NCI-H226 (cell line): ENCODE data around the gene DTL.

Experiments used
- DNase-seq: peaks from one replicate; pipeline ENCODE4 v3.0.0-alpha.2; 2015

DTL gene

DNA sequence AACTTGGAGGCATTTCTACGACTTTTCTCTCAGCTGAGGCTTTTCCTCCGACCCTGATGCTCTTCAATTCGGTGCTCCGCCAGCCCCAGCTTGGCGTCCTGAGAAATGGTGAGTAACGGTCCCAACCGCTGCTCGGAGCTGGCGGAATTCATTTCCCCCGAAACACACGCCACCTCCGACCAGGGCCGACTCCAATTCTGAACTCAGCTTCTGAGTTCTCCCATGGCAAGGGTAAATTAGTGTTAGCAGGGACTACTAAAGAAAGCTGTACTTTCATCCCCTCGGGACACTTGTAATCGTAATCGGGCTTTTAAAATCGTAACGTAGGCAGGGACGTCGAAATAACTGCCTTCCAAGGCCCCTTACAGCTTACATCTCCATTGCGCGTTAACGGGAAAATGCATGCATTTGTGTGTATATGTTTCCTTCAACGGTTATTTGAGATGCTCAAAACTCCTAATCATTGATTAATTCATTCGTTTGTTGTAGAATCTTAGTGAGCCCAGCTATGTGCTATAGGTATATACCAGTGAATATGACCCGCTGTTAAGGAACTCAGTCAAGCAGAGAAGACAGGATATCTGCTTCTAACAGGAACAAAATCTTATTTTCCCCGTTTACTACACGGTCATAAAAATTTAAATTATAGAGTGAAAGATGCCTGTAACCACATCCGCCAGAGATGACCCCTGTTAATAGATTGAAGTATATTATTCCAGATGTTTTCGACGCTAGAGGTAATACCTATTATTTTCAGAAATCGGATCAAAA lies 472 bp downstream of the DTL start:
- no peak for DNase-seq

- no peak for DNase-seq
These were observed 2.4 kb downstream of the DTL start for GRCh38 chr1:212037900-212038299.

DNA sequence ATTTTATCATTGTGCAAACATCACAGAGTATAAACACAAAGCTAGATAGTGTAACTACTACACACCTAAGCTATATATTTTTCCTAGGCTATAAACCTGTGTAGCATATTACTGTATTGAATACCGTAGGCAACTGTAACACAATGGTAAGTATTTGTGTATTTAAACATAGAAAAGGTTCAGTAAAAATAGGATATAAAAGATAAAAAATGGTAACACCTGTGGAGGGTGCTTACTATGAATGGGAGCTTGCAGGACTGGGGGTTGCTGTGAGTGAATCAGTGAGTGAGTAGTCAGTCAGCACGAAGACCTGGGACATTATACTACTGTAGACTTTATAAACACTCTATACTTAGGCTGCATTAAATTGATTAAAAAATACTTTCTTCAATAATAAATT lies 4.1 kb downstream of the DTL start:
- DNase-seq = no peak

DNA sequence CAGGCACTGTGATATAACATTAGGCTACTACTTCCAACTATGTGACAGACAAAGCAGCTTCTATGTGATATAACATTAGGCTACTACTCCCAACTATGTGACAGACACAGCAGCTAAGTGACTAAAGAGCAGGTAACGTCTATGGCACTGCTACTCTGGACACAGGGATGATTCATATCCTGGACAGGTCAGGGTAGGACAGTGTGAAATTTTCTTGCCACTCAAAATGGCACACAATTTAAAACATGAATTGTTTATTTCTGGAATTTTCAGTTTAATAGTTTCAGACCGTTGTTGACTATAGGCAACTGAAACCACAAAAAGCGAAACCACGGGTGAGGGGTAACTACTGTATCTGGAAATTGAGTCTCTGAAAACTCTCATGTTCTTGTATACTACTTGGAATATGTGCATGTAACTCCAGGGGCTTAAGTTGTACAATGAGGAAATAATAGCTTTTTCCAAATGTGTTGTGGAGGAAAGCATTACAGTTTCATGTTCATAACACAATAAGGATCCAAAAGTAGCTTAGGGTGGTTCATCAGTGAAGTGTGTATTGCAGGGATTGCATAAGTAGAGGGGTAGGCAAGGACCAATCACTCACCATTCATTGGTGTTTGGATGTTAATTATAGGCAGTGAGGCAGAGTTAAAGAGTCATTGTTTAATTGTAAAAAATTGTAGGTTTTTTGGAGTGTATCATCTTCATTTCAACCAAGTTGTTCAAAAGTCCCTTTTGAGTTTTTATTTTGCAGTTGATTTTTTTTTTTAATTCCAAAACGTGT lies 5.3 kb downstream of the DTL start:
- no peak for DNase-seq

GRCh38 chr1:212042436-212042835 lies 6.9 kb downstream of the DTL start:
- no peak for DNase-seq

DNA sequence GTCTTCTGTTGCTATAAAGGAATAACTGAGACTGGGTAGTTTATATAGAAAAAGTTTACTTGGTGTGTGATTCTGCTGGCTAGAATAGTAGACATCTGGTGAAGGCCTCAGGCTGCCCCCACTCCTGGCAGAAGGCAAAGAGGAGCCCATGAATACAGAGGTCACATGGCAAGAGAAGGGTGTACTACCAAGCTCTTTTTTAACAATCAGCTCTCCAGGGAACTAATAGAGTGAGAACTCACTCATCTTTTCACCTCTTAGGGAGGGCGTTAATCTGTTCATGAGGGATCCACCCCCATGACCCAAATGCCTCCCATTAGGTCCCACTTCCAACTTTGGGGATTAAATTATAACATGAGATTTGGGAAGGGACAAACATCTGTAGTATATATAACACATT lies 9.3 kb downstream of the DTL start:
- DNase-seq = no peak

DNA sequence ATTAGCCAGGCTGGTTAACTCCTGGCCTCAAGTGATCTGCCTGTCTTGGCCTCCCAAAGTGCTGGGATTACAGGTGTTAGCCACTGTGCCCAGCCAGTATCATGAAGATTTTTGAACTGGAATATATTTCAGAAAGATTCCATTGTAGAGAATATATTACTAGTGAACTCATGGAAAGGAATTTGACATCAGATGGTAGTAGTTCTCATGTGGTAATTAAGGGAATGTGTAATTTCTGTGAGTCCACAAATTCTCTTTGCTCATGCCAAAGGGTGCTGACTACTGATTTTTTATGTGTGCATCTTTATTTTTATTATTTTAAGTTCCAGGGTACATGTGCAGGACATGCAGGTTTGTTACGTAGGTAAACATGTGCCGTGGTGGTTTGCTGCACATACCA lies 10.4 kb downstream of the DTL start:
- no peak for DNase-seq

- DNase-seq = no peak
These were observed 18.4 kb downstream of the DTL start for GRCh38 chr1:212053993-212054392.

- DNase-seq = no peak
These were observed 19.8 kb downstream of the DTL start for GRCh38 chr1:212055333-212055732.

DNA sequence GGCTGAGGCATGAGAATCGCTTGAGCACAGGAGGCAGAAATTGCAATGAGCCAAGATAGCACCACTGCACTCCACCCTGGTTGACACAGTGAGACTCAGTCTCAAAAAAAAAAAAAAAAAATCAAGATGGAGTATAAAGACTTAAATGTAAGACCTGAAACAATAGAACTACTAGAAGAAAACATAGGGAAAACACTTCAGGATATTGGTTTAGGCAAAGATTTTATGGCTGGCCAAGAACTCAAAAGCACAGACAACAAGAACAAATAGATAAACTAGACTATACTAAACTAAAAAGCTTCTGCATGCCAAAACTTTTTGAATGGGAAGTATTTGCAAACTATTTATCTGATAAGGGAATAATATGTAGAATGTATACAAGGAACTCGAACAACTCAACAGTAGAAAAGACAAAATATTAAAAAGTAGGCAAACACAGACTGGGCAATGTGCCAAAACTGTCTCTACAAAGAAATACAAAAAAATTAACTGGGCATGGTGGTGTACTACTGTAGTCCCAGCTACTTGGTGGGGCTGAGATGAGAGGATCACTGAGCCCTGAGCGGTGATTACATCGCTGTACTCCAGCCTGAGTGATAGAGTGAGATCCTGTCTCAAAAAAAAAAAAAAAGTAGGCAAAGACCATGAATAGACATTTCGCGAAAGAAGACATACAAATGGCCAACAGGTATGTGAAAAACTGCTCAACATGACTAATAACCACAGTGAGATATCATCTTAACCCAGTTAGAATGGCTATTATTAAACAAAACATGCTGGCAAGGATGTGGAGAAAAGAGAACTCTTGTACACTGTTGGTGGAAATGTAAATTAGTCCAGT lies 25.3 kb downstream of the DTL start:
- DNase-seq = no peak

DNA sequence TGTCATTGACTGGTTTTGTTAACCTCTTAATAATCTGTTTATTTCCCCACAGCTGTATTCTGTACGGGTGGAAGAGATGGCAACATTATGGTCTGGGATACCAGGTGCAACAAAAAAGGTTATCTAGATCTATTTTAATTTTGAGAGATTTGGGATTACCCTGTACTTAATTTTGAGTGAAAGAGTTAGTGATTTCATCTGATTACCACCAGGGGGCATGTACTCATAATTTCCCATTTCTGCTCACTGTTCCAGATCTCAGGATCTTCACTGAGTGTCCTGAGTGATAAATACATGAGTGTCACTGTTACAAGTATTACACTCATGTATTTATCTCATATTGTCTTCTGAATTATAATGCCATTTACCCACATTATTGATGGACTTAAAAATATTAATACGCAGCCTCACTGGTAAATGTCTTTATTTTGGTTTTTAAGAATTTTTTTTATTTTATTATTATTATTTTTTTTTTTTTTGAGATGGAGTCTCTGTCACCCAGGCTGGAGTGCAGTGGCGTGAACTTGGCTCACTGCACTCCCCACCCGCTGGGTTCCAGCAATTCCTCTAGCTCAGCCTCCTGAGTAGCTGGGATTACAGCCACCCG lies 27.4 kb downstream of the DTL start:
- no peak for DNase-seq

DNA sequence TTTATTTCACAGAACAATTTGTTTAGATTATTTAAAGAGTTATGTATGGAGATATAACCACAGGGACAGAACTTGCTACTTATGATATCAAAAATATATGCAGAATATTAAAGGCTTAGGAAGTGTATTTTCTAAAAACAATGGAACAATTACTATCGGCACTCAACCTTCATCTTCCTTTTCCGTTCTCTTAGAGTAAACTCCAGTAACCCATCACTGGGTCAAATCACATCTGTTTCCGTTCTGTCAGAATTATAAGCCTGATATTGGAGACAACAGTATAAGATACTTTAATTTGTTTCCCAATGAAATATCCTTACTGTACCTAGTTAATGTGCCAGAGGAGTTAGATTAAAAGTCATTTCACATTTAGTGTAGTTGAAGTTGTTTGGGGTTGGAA lies 32.2 kb downstream of the DTL start:
- no peak for DNase-seq

GRCh38 chr1:212070720-212071302 lies 35.3 kb downstream of the DTL start:
- no peak for DNase-seq

DNA sequence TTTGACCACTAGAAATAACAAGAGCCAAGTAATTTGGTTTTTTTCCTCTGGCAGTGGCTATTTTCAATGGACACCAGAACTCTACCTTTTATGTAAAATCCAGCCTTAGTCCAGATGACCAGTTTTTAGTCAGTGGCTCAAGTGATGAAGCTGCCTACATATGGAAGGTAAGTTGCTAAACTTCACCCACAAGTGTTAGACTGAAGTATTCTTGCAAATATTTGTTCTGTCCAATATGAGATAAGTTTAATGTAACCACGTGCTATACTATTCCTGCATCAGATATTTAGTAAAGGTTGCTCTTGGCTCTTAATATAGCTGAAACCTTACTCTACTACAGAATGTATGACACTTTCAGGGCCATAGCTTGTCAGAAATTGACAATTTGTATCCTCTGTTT lies 36.5 kb downstream of the DTL start:
- DNase-seq = no peak

- DNase-seq = no peak
These were observed 37.9 kb downstream of the DTL start for GRCh38 chr1:212073490-212073889.

DNA sequence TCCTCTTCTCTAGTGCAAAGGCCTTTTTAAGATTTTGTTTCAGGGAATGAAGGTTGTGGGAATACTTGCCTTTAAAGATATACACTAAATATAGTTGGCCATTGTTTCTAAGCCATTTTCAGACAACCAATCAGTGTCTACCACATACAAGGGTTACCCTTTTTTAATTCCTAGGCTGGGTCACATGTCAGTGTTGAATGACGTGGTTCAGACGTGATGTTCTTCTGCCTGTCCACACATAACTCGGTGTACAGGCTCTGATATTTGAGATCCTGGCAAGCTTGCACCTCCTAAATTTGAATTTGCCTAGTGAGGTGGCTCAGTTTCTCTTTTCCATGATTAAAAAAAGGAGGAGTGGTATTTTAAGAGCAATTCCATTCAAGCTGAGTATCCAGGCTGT lies 38.8 kb downstream of the DTL start:
- no peak for DNase-seq

DNA sequence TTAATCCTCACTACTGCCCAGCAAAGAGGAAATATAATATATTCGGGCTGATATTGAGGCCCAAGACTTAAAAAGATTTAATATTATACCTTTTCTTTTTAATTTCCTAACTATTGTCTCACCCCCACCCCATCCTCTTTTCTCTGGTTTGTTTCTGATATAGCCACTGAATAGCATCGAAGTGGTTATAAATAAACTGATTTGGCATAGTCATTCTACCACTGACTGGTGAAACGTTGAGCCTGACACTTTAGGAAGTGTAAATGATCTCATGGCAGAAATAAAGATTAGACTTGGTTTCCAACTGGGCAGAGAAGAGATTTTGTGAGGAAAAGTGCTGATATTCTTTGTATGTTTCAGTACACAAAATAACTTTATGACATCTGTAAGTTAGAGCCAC lies 39.3 kb downstream of the DTL start:
- DNase-seq = no peak

DNA sequence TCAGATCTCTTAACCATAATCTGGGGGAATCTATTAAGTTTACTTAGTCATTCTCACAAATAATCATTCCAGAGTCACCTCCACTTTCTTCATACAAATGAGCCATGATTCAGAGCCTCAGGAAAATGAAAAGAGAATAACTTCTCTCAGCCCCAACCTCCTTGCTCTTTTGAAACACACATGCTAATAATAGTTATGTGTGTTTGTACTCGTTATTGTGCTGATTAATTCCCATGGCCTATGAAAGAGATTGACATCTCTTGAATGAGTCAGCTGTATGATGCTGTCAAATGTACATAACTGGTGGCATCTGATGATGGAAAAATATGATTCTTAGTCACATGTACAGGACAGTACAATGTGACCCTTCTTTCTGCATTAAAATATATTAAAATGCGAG lies 41.5 kb downstream of the DTL start:
- DNase-seq = no peak

DNA sequence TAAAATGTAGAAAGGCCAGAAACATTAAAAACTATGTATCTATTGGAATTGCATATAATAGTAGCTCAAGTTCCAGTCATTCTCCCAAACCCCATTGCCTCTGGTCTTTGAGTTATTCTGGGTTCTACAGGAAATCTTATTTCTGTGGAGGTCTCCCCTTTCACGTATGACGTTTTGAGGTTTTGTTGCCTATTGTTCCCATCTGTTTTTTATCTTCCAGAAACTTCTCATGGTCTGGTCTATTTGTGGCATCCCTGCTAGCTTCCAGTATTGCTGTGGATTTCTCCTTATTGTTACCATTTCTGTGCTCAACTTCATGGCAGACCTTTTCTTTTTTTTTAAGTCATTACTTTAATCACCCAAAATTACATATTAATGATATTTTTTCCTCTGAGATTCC lies 43.3 kb downstream of the DTL start:
- DNase-seq = no peak

GRCh38 chr1:212082765-212083406 lies 47.3 kb downstream of the DTL start:
- no peak for DNase-seq

DNA sequence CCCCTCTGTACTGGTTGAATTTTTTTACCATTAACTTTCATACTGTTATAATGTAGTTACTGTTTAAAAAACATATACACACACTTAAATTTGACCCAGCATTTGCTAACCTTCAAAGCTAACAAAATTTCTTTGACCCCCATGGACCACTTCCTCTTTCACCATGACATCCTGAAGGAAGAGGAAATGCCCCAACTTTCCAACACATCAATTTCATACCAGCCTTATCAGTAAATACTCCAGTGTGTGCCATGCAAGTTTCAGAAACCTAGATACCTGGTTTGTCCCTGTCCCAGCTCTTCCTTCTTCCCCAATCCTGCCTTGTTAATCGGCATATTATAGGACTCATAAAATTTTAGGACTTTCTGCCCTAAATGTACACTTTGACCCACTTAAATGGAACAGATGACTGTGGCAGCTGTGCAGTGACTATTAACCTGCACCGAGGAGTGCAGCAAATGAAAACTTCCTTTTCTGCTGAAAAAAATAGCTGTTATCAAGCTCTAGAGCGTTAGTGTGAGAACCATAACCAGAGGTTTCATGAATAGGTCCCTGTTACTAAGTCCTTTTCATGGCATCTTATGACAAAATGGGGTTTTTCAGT lies 54.1 kb downstream of the DTL start:
- DNase-seq = no peak
